A673 (cell line): ENCODE measurements around the gene BTBD6.

ENCODE experiments used
- CTCF ChIP-seq: fragments of 300-800, 200-600 bp; sonication (generic); conservative IDR thresholded peaks from 2 replicates; pipeline ENCODE4 v1.5.1; 2017; ENCODE audit warnings: low read depth, mild to moderate bottlenecking, antibody characterized with exemption, low read length, moderate library complexity, mixed read lengths
- EZH2 ChIP-seq: fragments of 200-600 bp; sonication (generic); IDR thresholded peaks from 2 replicates; pipeline ENCODE4 v1.6.1; 2017; ENCODE audit warnings: borderline replicate concordance, low read depth, mild to moderate bottlenecking, mixed read lengths, antibody characterized with exemption, low read length; ENCODE audit not compliant: poor library complexity, severe bottlenecking

- no peak for TF ChIP-seq CTCF
- TF ChIP-seq EZH2, result no peak
Measured at GRCh38 chr14:105272623-105273022, 24.3 kb downstream of the BTBD6 start.
